IMR-90 (cell line): ENCODE measurements around the gene PANK3. TPM values are rescaled to one million over a fixed set of nuclear protein-coding genes. Genes with fewer than 3 reads are reported as not detected.

Source experiments
- ATAC-seq: fragments of 200-7000 bp; cut with Tn5 transposase; 2 replicates; pipeline ENCODE4 v1.9.1; 2020; ENCODE audit warnings: low read depth, mild to moderate bottlenecking, moderate library complexity
- BruUV-seq: library from RNA; stranded (reverse); fragments of 400-500 nt; replicated peaks from 2 replicates; lab custom pipeline; 2021; lab: Mats Ljungman, UMichigan
- CTCF ChIA-PET: fragments of 300-600 bp; formaldehyde crosslinking; extraction: SDS; loops from one replicate; lab custom pipeline; 2021; ENCODE audit warnings: antibody characterized with exemption; lab: Yijun Ruan, JAX
- POLR2A ChIA-PET: fragments of 300-600 bp; sonication (Branson Sonifier 250); formaldehyde crosslinking; loops from one replicate; lab custom pipeline; 2022; ENCODE audit warnings: antibody characterized with exemption; ENCODE audit not compliant: unreplicated experiment; lab: Charles Lee
- DNase-seq: peaks from one replicate; pipeline ENCODE4 v3.0.0; 2013
- H2AFZ ChIP-seq: replicated peaks from 2 replicates; pipeline ENCODE3; 2013; ENCODE audit warnings: low read length, mild to moderate bottlenecking; ENCODE audit not compliant: poor library complexity
- H2AK5ac ChIP-seq: 2 replicates; pipeline ENCODE4 v1.6.1; 2013; ENCODE audit warnings: low read depth, low read length, inconsistent platforms
- H2AK9ac ChIP-seq: replicated peaks from 2 replicates; pipeline ENCODE3; 2013; ENCODE audit warnings: mild to moderate bottlenecking, low read depth, low read length, moderate library complexity; ENCODE audit not compliant: poor library complexity
- H2BK120ac ChIP-seq: 2 replicates; pipeline ENCODE4 v1.6.1; 2013; ENCODE audit warnings: low read depth, low read length, inconsistent platforms
- H2BK15ac ChIP-seq: 3 replicates; pipeline ENCODE4 v1.6.1; 2013; ENCODE audit warnings: low read depth, low read length, inconsistent platforms
- H2BK20ac ChIP-seq: 2 replicates; pipeline ENCODE4 v1.6.1; 2013; ENCODE audit warnings: low read depth, mild to moderate bottlenecking, inconsistent platforms, low read length, moderate library complexity
- H2BK5ac ChIP-seq: 2 replicates; pipeline ENCODE4 v1.6.1; 2013; ENCODE audit warnings: mild to moderate bottlenecking, low read depth, low read length, inconsistent platforms; ENCODE audit not compliant: poor library complexity, severe bottlenecking
- H3K14ac ChIP-seq: replicated peaks from 2 replicates; pipeline ENCODE4 v1.6.1; 2013; ENCODE audit warnings: low read depth, low read length, inconsistent platforms
- H3K18ac ChIP-seq: 2 replicates; pipeline ENCODE4 v1.6.1; 2013; ENCODE audit warnings: low read depth, low read length, control low read depth
- H3K23ac ChIP-seq: 2 replicates; pipeline ENCODE4 v1.6.1; 2013; ENCODE audit warnings: low read depth, low read length, inconsistent platforms
- H3K27ac ChIP-seq: 2 replicates; pipeline ENCODE4 v1.5.1; 2013; ENCODE audit warnings: mild to moderate bottlenecking, control low read depth, low read length; ENCODE audit not compliant: insufficient read depth
- H3K27me3 ChIP-seq: 2 replicates; pipeline ENCODE4 v1.6.1; 2013; ENCODE audit warnings: low read length; ENCODE audit not compliant: control insufficient read depth, insufficient read depth
- H3K36me3 ChIP-seq: 2 replicates; pipeline ENCODE4 v1.6.1; 2013; ENCODE audit warnings: low read length, mixed read lengths; ENCODE audit not compliant: control insufficient read depth, insufficient read depth
- H3K4ac ChIP-seq: 2 replicates; pipeline ENCODE4 v1.6.1; 2013; ENCODE audit warnings: low read depth, low read length, inconsistent platforms
- H3K4me1 ChIP-seq: 2 replicates; pipeline ENCODE4 v1.6.1; 2013; ENCODE audit warnings: low read length, mixed read lengths; ENCODE audit not compliant: control insufficient read depth, insufficient read depth
- H3K4me2 ChIP-seq: 2 replicates; pipeline ENCODE4 v1.6.1; 2013; ENCODE audit warnings: low read depth, mild to moderate bottlenecking, control low read depth, low read length, moderate library complexity
- H3K4me3 ChIP-seq: 2 replicates; pipeline ENCODE4 v1.5.1; 2013; ENCODE audit warnings: low read depth, mild to moderate bottlenecking, control low read depth, low read length, moderate library complexity; ENCODE audit not compliant: insufficient read depth
- H3K56ac ChIP-seq: 2 replicates; pipeline ENCODE4 v1.6.1; 2013; ENCODE audit warnings: low read length, inconsistent platforms; ENCODE audit not compliant: insufficient read depth; ENCODE audit errors: extremely low read depth
- H3K79me1 ChIP-seq, 2 experiments: 2 replicates each; pipeline ENCODE4 v1.6.1; 2013; ENCODE audit warnings: low read length in 2 of 2, inconsistent platforms in 1 of 2, low read depth in 1 of 2
- H3K9ac ChIP-seq: 2 replicates; pipeline ENCODE4 v1.6.1; 2013; ENCODE audit warnings: low read depth, low read length, control low read depth
- H3K9me1 ChIP-seq: 2 replicates; pipeline ENCODE4 v1.6.1; 2013; ENCODE audit warnings: low read length, inconsistent platforms; ENCODE audit not compliant: insufficient read depth
- H3K9me3 ChIP-seq: 2 replicates; pipeline ENCODE4 v1.6.1; 2013; ENCODE audit warnings: low read length; ENCODE audit not compliant: control insufficient read depth, insufficient read depth
- H4K20me1 ChIP-seq: 2 replicates; pipeline ENCODE4 v1.6.1; 2013; ENCODE audit warnings: low read length, inconsistent platforms; ENCODE audit not compliant: insufficient read depth
- H4K5ac ChIP-seq: 2 replicates; pipeline ENCODE4 v1.6.1; 2013; ENCODE audit warnings: mild to moderate bottlenecking, low read depth, low read length, control low read depth
- H4K8ac ChIP-seq, 2 experiments: 2 replicates each; pipeline ENCODE4 v1.6.1; 2013; ENCODE audit warnings: low read depth in 2 of 2, low read length in 2 of 2, control low read depth in 1 of 2, inconsistent platforms in 1 of 2
- H4K91ac ChIP-seq: 2 replicates; pipeline ENCODE4 v1.6.1; 2013; ENCODE audit warnings: low read depth, low read length, inconsistent platforms; ENCODE audit not compliant: insufficient read depth
- BHLHE40 ChIP-seq: fragments of 150-350 bp; IDR thresholded peaks from 2 replicates; pipeline ENCODE4 v1.6.1; 2016; ENCODE audit warnings: mild to moderate bottlenecking, low read depth, low read length
- CHD1 ChIP-seq: IDR thresholded peaks from 2 replicates; pipeline ENCODE4 v1.6.1; 2012; ENCODE audit warnings: low read depth, low read length, improper control_type of control experiment
- ELK1 ChIP-seq: fragments of 150-350 bp; IDR thresholded peaks from 2 replicates; pipeline ENCODE4 v1.6.1; 2016; ENCODE audit warnings: low read depth, mild to moderate bottlenecking, low read length, moderate library complexity, borderline replicate concordance
- MAFK ChIP-seq: IDR thresholded peaks from 2 replicates; pipeline ENCODE4 v1.6.1; 2012; ENCODE audit warnings: low read depth, low read length, improper control_type of control experiment
- NFE2L2 ChIP-seq: fragments of 150-350 bp; IDR thresholded peaks from 2 replicates; pipeline ENCODE4 v1.6.1; 2016; ENCODE audit warnings: low read depth, mild to moderate bottlenecking, low read length
- POLR2A ChIP-seq: IDR thresholded peaks from 2 replicates; pipeline ENCODE4 v1.6.1; 2012; ENCODE audit warnings: mild to moderate bottlenecking, low read depth, low read length
- RAD21 ChIP-seq: IDR thresholded peaks from 2 replicates; pipeline ENCODE4 v1.6.1; 2012; ENCODE audit warnings: low read length, improper control_type of control experiment
- SMC3 ChIP-seq: fragments of 150-350 bp; IDR thresholded peaks from 2 replicates; pipeline ENCODE4 v1.6.1; 2016; ENCODE audit warnings: low read depth, mild to moderate bottlenecking, antibody characterized with exemption, low read length, moderate library complexity
- USF2 ChIP-seq: fragments of 150-350 bp; IDR thresholded peaks from 2 replicates; pipeline ENCODE4 v1.6.1; 2017; ENCODE audit warnings: mild to moderate bottlenecking, antibody characterized with exemption, low read length, low read depth
- dilution Hi-C: fragments of 300-500 bp; cut with HindIII; formaldehyde crosslinking; loops from one replicate; pipeline ENCODE4 v1.14.3; 2018; ENCODE audit warnings: low sequenced_read_pairs; ENCODE audit not compliant: unreplicated experiment
- in situ Hi-C: fragments of 300-500 bp; cut with MboI; formaldehyde crosslinking; loops from 3 replicates; pipeline ENCODE4 v1.14.3; 2019; ENCODE audit warnings: low sequenced_read_pairs, inconsistent platforms, mixed read lengths
- intact Hi-C: fragments of 100-400 bp; cut with micrococcal nuclease; formaldehyde crosslinking; loops from 2 replicates; pipeline ENCODE4 v1.10.0; 2022
- polyA plus RNA-seq, 3 experiments: library from polyadenylated mRNA; depleted of rRNA; stranded (reverse); fragments of >200 nt; gene quantifications; 2 replicates each; pipeline ENCODE4 v1.2.3, GENCODE V29; 2012; ENCODE audit warnings: low replicate concordance in 1 of 3
- total RNA-seq: library from RNA; depleted of rRNA; stranded (reverse); fragments of >200 nt; gene quantifications from 2 replicates; pipeline ENCODE4 v1.2.3, GENCODE V29; 2012

The PANK3 gene
- total and polyA plus RNA-seq, 2 of the 4 experiments (the other 2 are of a cell fraction) = 6.9 to 21.0 TPM

GRCh38 chr5:168603746-168604145 lies 24.6 kb upstream of the PANK3 start:
- POLR2A ChIA-PET = no interaction called here
- H3K4ac ChIP-seq = no peak overlapping the region
- ATAC-seq (no peak), DNase-seq (no peak)
- dilution Hi-C loops = no loop called here
- no peak overlapping the region for H2AK5ac ChIP-seq
- intact Hi-C loops = no loop called here
- no peak overlapping the region for H3K18ac ChIP-seq
- H3K9me3 ChIP-seq = no peaks in the 10 kb centered on the region
- H3K14ac ChIP-seq = no peak overlapping the region
- H2BK15ac ChIP-seq = no peak overlapping the region
- no peak overlapping the region for H2AK9ac ChIP-seq
- H3K4me1 ChIP-seq = no peaks in the 10 kb centered on the region
- H3K9me1 ChIP-seq = peaks cover 3% of the 10 kb centered on the region; the same call in 1 of the 2 replicates
- H3K9ac ChIP-seq = no peak overlapping the region
- H2AFZ ChIP-seq = no peak overlapping the region
- H4K5ac ChIP-seq = no peak overlapping the region
- H3K23ac ChIP-seq = no peak overlapping the region
- no peak overlapping the region for H4K91ac ChIP-seq
- H3K36me3 ChIP-seq = no peaks in the 10 kb centered on the region
- no peaks in the 10 kb centered on the region for H4K20me1 ChIP-seq
- no peak overlapping the region for H2BK5ac ChIP-seq
- CTCF ChIA-PET = no interaction called here
- H3K4me2 ChIP-seq = no peak overlapping the region
- TF ChIP-seq MAFK (no peak), CHD1 (no peak), RAD21 (no peak), BHLHE40 (no peak), USF2 (no peak), NFE2L2 (no peak), POLR2A (no peak), ELK1 (no peak), SMC3 (no peak)
- no peaks in the 10 kb centered on the region for H3K79me1 ChIP-seq
- H3K4me3 ChIP-seq = no peak overlapping the region
- H2BK20ac ChIP-seq = no peak overlapping the region
- H3K27ac ChIP-seq = no peak overlapping the region
- no TSS peak for BruUV-seq
- in situ Hi-C loops = no loop called here
- no peak overlapping the region for H3K56ac ChIP-seq
- H4K8ac ChIP-seq = no peak overlapping the region
- H2BK120ac ChIP-seq = no peak overlapping the region
- H3K27me3 ChIP-seq = no peaks in the 10 kb centered on the region
